DOHH2 (cell line): Measurements from ENCODE around the gene DNAAF5.
"Not testable (repeated sequence)": the region's sequence is repeated elsewhere in the genome, so short reads cannot be mapped to it uniquely, and the experiment has no call there.

Experiments used
- H3F3A ChIP-seq: fragments of 200-600 bp; sonication (generic), shearing (Covaris generic); 2 replicates; pipeline ENCODE4 v1.6.0; 2016; ENCODE audit warnings: antibody characterized with exemption, mild to moderate bottlenecking; ENCODE audit not compliant: control insufficient read depth, insufficient read depth
- H3K27ac ChIP-seq: fragments of 200-600 bp; sonication (generic); 2 replicates; pipeline ENCODE4 v1.5.1; 2014; ENCODE audit warnings: low read depth, mild to moderate bottlenecking, low read length, moderate library complexity
- H3K27me3 ChIP-seq: fragments of 200-600 bp; sonication (generic); 2 replicates; pipeline ENCODE4 v1.6.1; 2014; ENCODE audit warnings: mild to moderate bottlenecking, low read length, mixed read lengths; ENCODE audit not compliant: control insufficient read depth
- H3K36me3 ChIP-seq: fragments of 200-600 bp; sonication (generic); 2 replicates; pipeline ENCODE4 v1.6.1; 2014; ENCODE audit warnings: mild to moderate bottlenecking, low read length, moderate library complexity, mixed read lengths; ENCODE audit not compliant: control insufficient read depth
- H3K4me1 ChIP-seq: fragments of 200-600 bp; sonication (generic); 2 replicates; pipeline ENCODE4 v1.6.1; 2014; ENCODE audit warnings: mild to moderate bottlenecking, low read length, mixed read lengths; ENCODE audit not compliant: control insufficient read depth
- H3K4me2 ChIP-seq: fragments of 200-600 bp; sonication (generic); 2 replicates; pipeline ENCODE4 v1.6.0; 2014; ENCODE audit warnings: mild to moderate bottlenecking, low read length, moderate library complexity
- H3K4me3 ChIP-seq: fragments of 200-600 bp; sonication (generic); 2 replicates; pipeline ENCODE4 v1.5.1; 2014; ENCODE audit warnings: mild to moderate bottlenecking, low read length, mixed read lengths
- H3K79me2 ChIP-seq: fragments of 200-600 bp; sonication (generic); 2 replicates; pipeline ENCODE4 v1.6.1; 2014; ENCODE audit warnings: mild to moderate bottlenecking, low read length, mixed read lengths; ENCODE audit not compliant: control insufficient read depth
- H3K9me2 ChIP-seq: fragments of 200-600 bp; sonication (generic); replicated peaks from 2 replicates; pipeline ENCODE4 v1.6.1; 2014; ENCODE audit warnings: mild to moderate bottlenecking, low read length, mixed read lengths; ENCODE audit not compliant: control insufficient read depth
- H3K9me3 ChIP-seq: fragments of 200-600 bp; sonication (generic); 2 replicates; pipeline ENCODE4 v1.6.1; 2014; ENCODE audit warnings: antibody characterized with exemption, low read length, mixed read lengths; ENCODE audit not compliant: control insufficient read depth, insufficient read depth
- H4K20me1 ChIP-seq: fragments of 200-600 bp; sonication (generic); 2 replicates; pipeline ENCODE4 v1.6.0; 2014; ENCODE audit warnings: low read depth, mild to moderate bottlenecking, antibody characterized with exemption, low read length, moderate library complexity; ENCODE audit not compliant: control insufficient read depth, insufficient read depth
- CTCF ChIP-seq: fragments of 200-600 bp; sonication (generic); IDR thresholded peaks from one replicate; pipeline ENCODE4 v1.5.1; 2014; ENCODE audit warnings: antibody characterized with exemption, mild to moderate bottlenecking, low read depth, low read length; ENCODE audit not compliant: poor library complexity, severe bottlenecking
- EZH2phosphoT487 ChIP-seq: fragments of 200-600 bp; sonication (generic); IDR thresholded peaks from 2 replicates; pipeline ENCODE4 v1.6.1; 2017; ENCODE audit warnings: borderline replicate concordance, mild to moderate bottlenecking, antibody characterized with exemption, low read length, moderate library complexity, mixed read lengths

Gene DNAAF5

GRCh38 chr7:750111-750905 lies 23.8 kb downstream of the DNAAF5 start:
- H3K4me2 ChIP-seq, result no peak overlapping the region
- no peaks in the 10 kb centered on the region for H4K20me1 ChIP-seq
- H3K4me1 ChIP-seq, result no peaks in the 10 kb centered on the region
- no peaks in the 10 kb centered on the region for H3F3A ChIP-seq
- H3K27me3 ChIP-seq, result no peaks in the 10 kb centered on the region
- TF ChIP-seq CTCF (no peak), EZH2phosphoT487 (no peak)
- H3K27ac ChIP-seq, result no peak overlapping the region
- no peaks in the 10 kb centered on the region for H3K9me3 ChIP-seq
- H3K79me2 ChIP-seq, result peaks cover 48% of the 10 kb centered on the region
- H3K36me3 ChIP-seq, result peaks cover 63% of the 10 kb centered on the region
- H3K9me2 ChIP-seq, result no peaks in the 10 kb centered on the region
- H3K4me3 ChIP-seq, result no peak overlapping the region

- H3K27me3 ChIP-seq, result no peaks in the 10 kb centered on the region
- no peak overlapping the region for H3K4me3 ChIP-seq
- H4K20me1 ChIP-seq, result no peaks in the 10 kb centered on the region
- no peak overlapping the region for H3K4me2 ChIP-seq
- peaks cover 69% of the 10 kb centered on the region for H3K36me3 ChIP-seq
- H3K27ac ChIP-seq, result no peak overlapping the region
- H3K9me3 ChIP-seq, result no peaks in the 10 kb centered on the region
- H3K4me1 ChIP-seq, result no peaks in the 10 kb centered on the region
- no peak for TF ChIP-seq EZH2phosphoT487
- no peak for TF ChIP-seq CTCF
- H3F3A ChIP-seq, result no peaks in the 10 kb centered on the region
- no peaks in the 10 kb centered on the region for H3K9me2 ChIP-seq
- peaks cover 33% of the 10 kb centered on the region for H3K79me2 ChIP-seq
Measured at GRCh38 chr7:751826-752225, 25.3 kb downstream of the DNAAF5 start.

DNA sequence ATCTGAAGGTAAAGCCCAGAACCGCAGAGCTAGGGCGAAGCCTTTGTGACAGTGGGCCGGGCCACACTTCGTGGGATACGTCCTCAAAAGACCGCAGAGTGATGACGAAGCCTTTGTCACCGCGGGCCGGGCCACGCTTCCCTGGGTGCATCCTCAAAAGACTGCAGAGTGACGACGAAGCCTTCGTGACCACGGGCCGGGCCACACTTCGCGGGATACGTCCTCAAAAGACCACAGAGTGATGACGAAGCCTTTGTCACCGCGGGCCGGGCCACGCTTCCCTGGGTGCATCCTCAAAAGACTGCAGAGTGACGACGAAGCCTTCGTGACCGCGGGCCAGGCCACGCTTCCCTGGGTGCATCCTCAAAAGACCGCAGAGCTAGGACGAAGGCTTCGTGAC lies 25.8 kb downstream of the DNAAF5 start:
- H3K36me3 ChIP-seq, result peaks cover 72% of the 10 kb centered on the region

DNA sequence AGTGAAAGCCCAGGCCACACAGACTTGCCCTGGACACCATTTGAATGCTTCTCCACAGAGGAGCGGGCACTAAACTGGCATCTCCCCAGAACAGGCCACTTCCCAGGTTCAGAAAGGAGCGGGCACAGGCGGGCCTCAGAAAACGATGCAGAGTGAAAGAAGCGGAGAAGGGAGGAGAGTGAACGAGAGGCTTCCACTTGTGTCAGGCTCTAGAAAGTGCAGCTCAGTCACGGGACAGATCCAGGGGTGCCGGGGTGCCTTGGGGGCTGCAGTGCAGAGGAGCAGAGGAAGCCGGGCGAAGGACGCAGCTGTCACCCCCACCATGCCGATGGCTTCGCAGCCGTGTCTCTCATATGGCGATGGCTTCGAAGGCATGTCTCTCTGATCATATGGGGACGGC lies 26.7 kb downstream of the DNAAF5 start:
- peaks cover 81% of the 10 kb centered on the region for H3K36me3 ChIP-seq
- no peak overlapping the region for H3K4me2 ChIP-seq
- H3F3A ChIP-seq, result no peaks in the 10 kb centered on the region
- H3K27ac ChIP-seq, result no peak overlapping the region
- H3K9me2 ChIP-seq, result no peaks in the 10 kb centered on the region
- H3K4me1 ChIP-seq, result no peaks in the 10 kb centered on the region
- H3K9me3 ChIP-seq, result no peaks in the 10 kb centered on the region
- no peak overlapping the region for H3K4me3 ChIP-seq
- no peak for TF ChIP-seq CTCF
- no peak for TF ChIP-seq EZH2phosphoT487
- peaks cover 24% of the 10 kb centered on the region for H3K79me2 ChIP-seq
- no peaks in the 10 kb centered on the region for H4K20me1 ChIP-seq
- H3K27me3 ChIP-seq, result no peaks in the 10 kb centered on the region

More for the DNA sequence above, 25.8 kb downstream of the DNAAF5 start:
- H3K9me3 ChIP-seq, H4K20me1 ChIP-seq, H3F3A ChIP-seq, H3K4me2 ChIP-seq, H3K27ac ChIP-seq, H3K4me1 ChIP-seq, H3K9me2 ChIP-seq, H3K4me3 ChIP-seq, H3K27me3 ChIP-seq: not testable (repeated sequence)
- peaks cover 29% of the 10 kb centered on the region for H3K79me2 ChIP-seq
